Measurements from ENCODE around the gene TMEM258.
A peak's percentile ranks its signal among the peaks of the same experiment; 100 is the strongest.

The TMEM258 gene

GRCh38 chr11:61771195-61771894, 21.1 kb downstream of the TMEM258 start:
- DNase-seq (ENCODE audit: low read depth) = no peak
- H3K4me3 ChIP-seq (ENCODE audit: low read depth, low read length) = no peak overlapping the region
- no peak for TF ChIP-seq CTCF (IDR thresholded peaks at IDR 0.05; ENCODE audit: insufficient read depth, low read depth, low read length, missing control alignments)

- no peak for TF ChIP-seq CTCF (IDR thresholded peaks at IDR 0.05; ENCODE audit: insufficient read depth, low read depth, low read length, missing control alignments)
- no peak overlapping the region for H3K4me3 ChIP-seq (ENCODE audit: low read depth, low read length)
- no peak for DNase-seq (ENCODE audit: low read depth)
Observed at GRCh38 chr11:61769946-61770683, 22.3 kb downstream of the TMEM258 start.

GRCh38 chr11:61769169-61769920, 23.1 kb downstream of the TMEM258 start:
- H3K4me3 ChIP-seq (ENCODE audit: low read depth, low read length) = no peak overlapping the region
- DNase-seq (ENCODE audit: low read depth) = no peak
- peak; percentile 17 for TF ChIP-seq CTCF (IDR thresholded peaks at IDR 0.05; ENCODE audit: insufficient read depth, low read depth, low read length, missing control alignments)

- no peak for DNase-seq (ENCODE audit: low read depth)
- TF ChIP-seq CTCF (IDR thresholded peaks at IDR 0.05; ENCODE audit: insufficient read depth, low read depth, low read length, missing control alignments) = no peak
- H3K4me3 ChIP-seq (ENCODE audit: low read depth, low read length) = no peak overlapping the region
Observed at GRCh38 chr11:61768376-61769076, 23.9 kb downstream of the TMEM258 start.

- DNase-seq (ENCODE audit: low read depth) = no peak
- TF ChIP-seq CTCF (IDR thresholded peaks at IDR 0.05; ENCODE audit: insufficient read depth, low read depth, low read length, missing control alignments) = no peak
Observed at GRCh38 chr11:61766353-61766841, 26.0 kb downstream of the TMEM258 start.

GRCh38 chr11:61765550-61766253, 26.7 kb downstream of the TMEM258 start:
- no peak for DNase-seq (ENCODE audit: low read depth)
- no peak for TF ChIP-seq CTCF (IDR thresholded peaks at IDR 0.05; ENCODE audit: insufficient read depth, low read depth, low read length, missing control alignments)

More at GRCh38 chr11:61766353-61766841, 26.0 kb downstream of the TMEM258 start:
- H3K4me3 ChIP-seq (ENCODE audit: low read depth, low read length) = no peak overlapping the region

More at GRCh38 chr11:61765550-61766253, 26.7 kb downstream of the TMEM258 start:
- no peak overlapping the region for H3K4me3 ChIP-seq (ENCODE audit: low read depth, low read length)
